HepG2 (cell line): ENCODE results near the gene SRCIN1. TPM values are rescaled to one million over a fixed set of nuclear protein-coding genes. Genes with fewer than 3 reads are reported as not detected.

Experiments used
- AGO1 ChIP-seq: fragments of 200-400 bp; formaldehyde crosslinking; IDR thresholded peaks from 2 replicates; pipeline ENCODE4 v1.6.1; 2017; ENCODE audit warnings: mild to moderate bottlenecking, low read depth, low read length, moderate library complexity; ENCODE audit not compliant: poor library complexity, severe bottlenecking
- ARNT2 ChIP-seq: sonication (generic); formaldehyde crosslinking; IDR thresholded peaks from 2 replicates; pipeline ENCODE4 v1.8.0; 2022; ENCODE audit warnings: mild to moderate bottlenecking, low read depth, missing genetic modification reagents, moderate library complexity
- BCL6 ChIP-seq: IDR thresholded peaks from 2 replicates; pipeline ENCODE4 v1.6.1; 2016; ENCODE audit warnings: missing genetic modification reagents, missing compliant biosample characterization
- CREB1 ChIP-seq, 2 experiments: fragments of 450-650 bp in 1 of 2; IDR thresholded peaks; 2 replicates each; pipeline ENCODE4 v1.6.1; 2016 to 2017; ENCODE audit warnings: control low read depth in 1 of 2, mild to moderate bottlenecking in 1 of 2, missing compliant biosample characterization in 1 of 2, missing genetic modification characterization in 1 of 2
- KAT7 ChIP-seq: IDR thresholded peaks from 2 replicates; pipeline ENCODE4 v1.6.1; 2018; ENCODE audit warnings: borderline replicate concordance, missing compliant biosample characterization
- NRL ChIP-seq: sonication (generic); formaldehyde crosslinking; IDR thresholded peaks from 2 replicates; pipeline ENCODE4 v1.5.0; 2020; ENCODE audit warnings: missing genetic modification reagents, mild to moderate bottlenecking, moderate library complexity, borderline replicate concordance
- PHF5A ChIP-seq: IDR thresholded peaks from one replicate; pipeline ENCODE4 v1.6.1; 2018; ENCODE audit warnings: low read depth, missing genetic modification reagents; ENCODE audit not compliant: unreplicated experiment
- PRPF4 ChIP-seq: fragments of 200-400 bp; formaldehyde crosslinking; IDR thresholded peaks from 2 replicates; pipeline ENCODE4 v1.6.1; 2016; ENCODE audit warnings: low read length, low read depth; ENCODE audit not compliant: poor library complexity, severe bottlenecking
- SP5 ChIP-seq: IDR thresholded peaks from 2 replicates; pipeline ENCODE4 v1.6.1; 2016; ENCODE audit warnings: low read depth, borderline replicate concordance
- ZIK1 ChIP-seq: sonication (generic); formaldehyde crosslinking; IDR thresholded peaks from 2 replicates; pipeline ENCODE4 v1.5.0; 2020; ENCODE audit warnings: mild to moderate bottlenecking, low read depth, missing genetic modification reagents, borderline replicate concordance
- ZKSCAN5 ChIP-seq: sonication (generic); formaldehyde crosslinking; IDR thresholded peaks from 2 replicates; pipeline ENCODE4 v1.5.1; 2020; ENCODE audit warnings: mild to moderate bottlenecking, missing genetic modification reagents
- ZNF333 ChIP-seq: sonication (generic); formaldehyde crosslinking; IDR thresholded peaks from 2 replicates; pipeline ENCODE4 v1.4.0; 2020; ENCODE audit warnings: mild to moderate bottlenecking, missing genetic modification reagents, borderline replicate concordance
- ZNF572 ChIP-seq: sonication (generic); formaldehyde crosslinking; IDR thresholded peaks from 2 replicates; pipeline ENCODE4 v1.5.1; 2020; ENCODE audit warnings: mild to moderate bottlenecking, missing genetic modification reagents
- ZNF614 ChIP-seq: IDR thresholded peaks from 2 replicates; pipeline ENCODE4 v1.6.1; 2018; ENCODE audit warnings: missing biosample characterization, missing genetic modification reagents, inconsistent platforms, borderline replicate concordance
- ZNF788 ChIP-seq: sonication (generic); formaldehyde crosslinking; IDR thresholded peaks from 2 replicates; pipeline ENCODE4 v1.5.0; 2020; ENCODE audit warnings: mild to moderate bottlenecking, missing genetic modification reagents, borderline replicate concordance
- polyA plus RNA-seq, 8 experiments: library from polyadenylated mRNA; depleted of rRNA in 3 of 8; stranded (reverse) in 7 of 8; unstranded in 1 of 8; fragments of >200 nt; fragmentation: Illumina TruSeq in 4 of 8; extraction: Trizol in 4 of 8; gene quantifications; 2 replicates each; pipeline versions ENCODE4 v1.2.1 to v1.2.3, GENCODE V29; 2011 to 2016; ENCODE audit warnings: low read depth in 4 of 8, missing spikeins in 1 of 8, mixed read lengths in 1 of 8; ENCODE audit not compliant: insufficient read depth in 1 of 8
- total RNA-seq, 5 experiments: library from RNA; depleted of rRNA; stranded (reverse); fragments of >200 nt; fragmentation: Illumina TruSeq; extraction: Trizol; gene quantifications; 2 replicates each; pipeline ENCODE4 v1.2.3, GENCODE V29; 2016; ENCODE audit warnings: low read depth in 1 of 5
- TF ChIP-seq, protein P1 (sequence below): sonication (generic); formaldehyde crosslinking; IDR thresholded peaks from 2 replicates; pipeline ENCODE4 v1.5.1; 2020; ENCODE audit warnings: mild to moderate bottlenecking, missing genetic modification reagents, borderline replicate concordance
- TF ChIP-seq, protein P2 (sequence below): sonication (generic); formaldehyde crosslinking; IDR thresholded peaks from 2 replicates; pipeline ENCODE4 v1.9.0; 2022; ENCODE audit warnings: low read depth, missing genetic modification reagents
- TF ChIP-seq, protein P3 (sequence below): IDR thresholded peaks from 2 replicates; pipeline ENCODE4 v1.6.1; 2016; ENCODE audit warnings: control low read depth
- TF ChIP-seq, protein P4 (sequence below): sonication (generic); formaldehyde crosslinking; IDR thresholded peaks from 2 replicates; pipeline ENCODE4 v1.8.0; 2023; ENCODE audit warnings: mild to moderate bottlenecking, missing genetic modification reagents
- TF ChIP-seq, protein P5 (sequence below): IDR thresholded peaks from 2 replicates; pipeline ENCODE4 v1.6.1; 2016; ENCODE audit warnings: missing compliant biosample characterization, missing genetic modification reagents, borderline replicate concordance

SRCIN1 gene
- total and polyA plus RNA-seq, 2 of the 13 experiments (the other 11 are each of a cell fraction or from before 2014, with no cell fraction given) = 1.2 to 9.6 TPM

DNA sequence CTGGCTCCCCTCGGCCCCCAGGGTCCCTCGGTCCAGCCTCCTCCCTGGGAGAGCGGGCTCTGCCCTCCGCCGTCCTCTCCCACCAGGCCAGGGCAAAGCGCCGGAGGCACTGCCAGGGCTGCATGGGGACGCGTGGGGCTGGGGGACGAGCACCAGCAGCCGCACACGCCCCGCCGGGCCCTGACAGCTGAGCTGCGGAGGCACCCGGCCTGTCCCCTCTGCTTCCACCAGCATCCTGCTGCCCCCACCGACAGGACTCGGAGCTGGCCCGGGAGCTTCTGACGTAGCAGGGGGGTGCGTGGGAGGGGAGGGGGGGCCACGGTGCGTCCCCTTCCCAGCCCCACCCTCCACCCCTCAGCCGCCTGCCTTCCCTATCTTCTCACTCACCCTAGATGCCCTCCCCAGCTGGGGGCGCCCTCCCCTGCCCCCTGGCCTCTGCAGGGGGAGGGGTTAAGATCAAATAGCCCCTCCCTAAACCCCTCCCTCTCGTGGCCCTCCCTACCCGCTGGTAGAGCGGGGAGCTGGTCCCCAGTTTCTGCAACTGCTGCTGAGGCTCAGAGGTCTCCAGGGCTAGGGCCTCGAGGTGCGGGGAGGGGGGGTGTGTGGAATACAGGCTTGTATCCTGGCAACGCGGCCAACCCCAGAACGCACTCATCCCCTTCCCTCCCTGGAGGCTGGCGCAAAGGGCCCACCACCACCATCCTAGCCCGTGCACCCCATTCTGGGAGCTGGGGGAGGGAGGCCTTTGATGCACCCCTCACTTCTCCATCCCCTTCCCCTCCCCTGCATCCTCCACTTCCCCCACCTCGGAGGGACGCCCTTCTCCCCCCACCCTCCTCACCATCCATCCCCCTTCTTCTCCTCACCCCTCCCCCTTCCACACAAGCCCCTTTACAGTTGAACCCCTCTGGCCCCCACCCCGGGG lies 1.0 kb downstream of the SRCIN1 start (continued):
- TF ChIP-seq, protein P1, sequence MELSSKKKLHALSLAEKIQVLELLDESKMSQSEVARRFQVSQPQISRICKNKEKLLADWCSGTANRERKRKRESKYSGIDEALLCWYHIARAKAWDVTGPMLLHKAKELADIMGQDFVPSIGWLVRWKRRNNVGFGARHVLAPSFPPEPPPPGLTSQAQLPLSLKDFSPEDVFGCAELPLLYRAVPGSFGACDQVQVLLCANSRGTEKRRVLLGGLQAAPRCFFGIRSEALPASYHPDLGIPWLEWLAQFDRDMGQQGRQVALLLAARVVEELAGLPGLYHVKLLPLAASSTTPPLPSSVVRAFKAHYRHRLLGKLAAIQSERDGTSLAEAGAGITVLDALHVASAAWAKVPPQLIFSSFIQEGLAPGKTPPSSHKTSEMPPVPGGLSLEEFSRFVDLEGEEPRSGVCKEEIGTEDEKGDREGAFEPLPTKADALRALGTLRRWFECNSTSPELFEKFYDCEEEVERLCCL (CRISPR knock-in tag) = no peak
- 0 out of 2 replicates have a peak, but pooled peaks have one; percentile 52 for TF ChIP-seq ZNF333 (CRISPR knock-in tag)
- no peak; the same call in 1 of the 2 replicates for TF ChIP-seq ZNF788 (CRISPR knock-in tag)
- TF ChIP-seq ARNT2 (CRISPR knock-in tag) = no peak
- no peak for TF ChIP-seq KAT7
- TF ChIP-seq BCL6 = peak; percentile 45; the same call in 1 of the 2 replicates
- TF ChIP-seq AGO1 = no peak
- TF ChIP-seq SP5 (CRISPR knock-in tag) = peak; percentile 74
- TF ChIP-seq, protein P2, sequence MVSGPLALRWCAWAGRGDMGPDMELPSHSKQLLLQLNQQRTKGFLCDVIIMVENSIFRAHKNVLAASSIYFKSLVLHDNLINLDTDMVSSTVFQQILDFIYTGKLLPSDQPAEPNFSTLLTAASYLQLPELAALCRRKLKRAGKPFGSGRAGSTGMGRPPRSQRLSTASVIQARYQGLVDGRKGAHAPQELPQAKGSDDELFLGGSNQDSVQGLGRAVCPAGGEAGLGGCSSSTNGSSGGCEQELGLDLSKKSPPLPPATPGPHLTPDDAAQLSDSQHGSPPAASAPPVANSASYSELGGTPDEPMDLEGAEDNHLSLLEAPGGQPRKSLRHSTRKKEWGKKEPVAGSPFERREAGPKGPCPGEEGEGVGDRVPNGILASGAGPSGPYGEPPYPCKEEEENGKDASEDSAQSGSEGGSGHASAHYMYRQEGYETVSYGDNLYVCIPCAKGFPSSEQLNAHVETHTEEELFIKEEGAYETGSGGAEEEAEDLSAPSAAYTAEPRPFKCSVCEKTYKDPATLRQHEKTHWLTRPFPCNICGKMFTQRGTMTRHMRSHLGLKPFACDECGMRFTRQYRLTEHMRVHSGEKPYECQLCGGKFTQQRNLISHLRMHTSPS = peak; percentile 35; the same call in 1 of the 2 replicates
- no peak; the same call in 1 of the 2 replicates for TF ChIP-seq NRL
- 0 out of 2 replicates have a peak, but pooled peaks have one; percentile 6 for TF ChIP-seq CREB1 (IDR thresholded peaks at IDR 0.05)
- TF ChIP-seq CREB1 (CRISPR knock-in tag; IDR thresholded peaks at IDR 0.05) = no peak
- TF ChIP-seq PHF5A (CRISPR knock-in tag) = no peak
- TF ChIP-seq, protein P3, sequence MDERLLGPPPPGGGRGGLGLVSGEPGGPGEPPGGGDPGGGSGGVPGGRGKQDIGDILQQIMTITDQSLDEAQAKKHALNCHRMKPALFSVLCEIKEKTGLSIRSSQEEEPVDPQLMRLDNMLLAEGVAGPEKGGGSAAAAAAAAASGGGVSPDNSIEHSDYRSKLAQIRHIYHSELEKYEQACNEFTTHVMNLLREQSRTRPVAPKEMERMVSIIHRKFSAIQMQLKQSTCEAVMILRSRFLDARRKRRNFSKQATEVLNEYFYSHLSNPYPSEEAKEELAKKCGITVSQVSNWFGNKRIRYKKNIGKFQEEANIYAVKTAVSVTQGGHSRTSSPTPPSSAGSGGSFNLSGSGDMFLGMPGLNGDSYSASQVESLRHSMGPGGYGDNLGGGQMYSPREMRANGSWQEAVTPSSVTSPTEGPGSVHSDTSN (CRISPR knock-in tag) = no peak
- TF ChIP-seq ZKSCAN5 = no peak
- TF ChIP-seq, protein P4, sequence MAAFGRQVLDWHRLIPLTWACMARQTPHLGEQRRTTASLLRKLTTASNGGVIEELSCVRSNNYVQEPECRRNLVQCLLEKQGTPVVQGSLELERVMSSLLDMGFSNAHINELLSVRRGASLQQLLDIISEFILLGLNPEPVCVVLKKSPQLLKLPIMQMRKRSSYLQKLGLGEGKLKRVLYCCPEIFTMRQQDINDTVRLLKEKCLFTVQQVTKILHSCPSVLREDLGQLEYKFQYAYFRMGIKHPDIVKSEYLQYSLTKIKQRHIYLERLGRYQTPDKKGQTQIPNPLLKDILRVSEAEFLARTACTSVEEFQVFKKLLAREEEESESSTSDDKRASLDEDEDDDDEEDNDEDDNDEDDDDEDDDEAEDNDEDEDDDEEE = no peak
- no peak for TF ChIP-seq ZNF614 (CRISPR knock-in tag)
- TF ChIP-seq, protein P5, sequence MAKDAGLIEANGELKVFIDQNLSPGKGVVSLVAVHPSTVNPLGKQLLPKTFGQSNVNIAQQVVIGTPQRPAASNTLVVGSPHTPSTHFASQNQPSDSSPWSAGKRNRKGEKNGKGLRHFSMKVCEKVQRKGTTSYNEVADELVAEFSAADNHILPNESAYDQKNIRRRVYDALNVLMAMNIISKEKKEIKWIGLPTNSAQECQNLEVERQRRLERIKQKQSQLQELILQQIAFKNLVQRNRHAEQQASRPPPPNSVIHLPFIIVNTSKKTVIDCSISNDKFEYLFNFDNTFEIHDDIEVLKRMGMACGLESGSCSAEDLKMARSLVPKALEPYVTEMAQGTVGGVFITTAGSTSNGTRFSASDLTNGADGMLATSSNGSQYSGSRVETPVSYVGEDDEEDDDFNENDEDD (CRISPR knock-in tag) = no peak
- TF ChIP-seq ZNF572 (CRISPR knock-in tag) = no peak; the same call in 1 of the 2 replicates
- TF ChIP-seq ZIK1 (CRISPR knock-in tag) = no peak
- TF ChIP-seq PRPF4 = no peak
